ENCODE measurements around the gene AFDN.

Gene AFDN

GRCh38 chr6:167812088-167812487 lies 14.6 kb upstream of the AFDN start:
- no peak for TF ChIP-seq JUND (IDR thresholded peaks at IDR 0.05; ENCODE audit: low read depth)
- no peak for DNase-seq (ENCODE audit: low read depth in 1 of 2, low spot score in 1 of 2)
- in situ Hi-C loops (cut with HindIII; ENCODE audit: low pct_unique_long_range_greater_than_20kb, low sequenced_read_pairs): no loop called here

DNA sequence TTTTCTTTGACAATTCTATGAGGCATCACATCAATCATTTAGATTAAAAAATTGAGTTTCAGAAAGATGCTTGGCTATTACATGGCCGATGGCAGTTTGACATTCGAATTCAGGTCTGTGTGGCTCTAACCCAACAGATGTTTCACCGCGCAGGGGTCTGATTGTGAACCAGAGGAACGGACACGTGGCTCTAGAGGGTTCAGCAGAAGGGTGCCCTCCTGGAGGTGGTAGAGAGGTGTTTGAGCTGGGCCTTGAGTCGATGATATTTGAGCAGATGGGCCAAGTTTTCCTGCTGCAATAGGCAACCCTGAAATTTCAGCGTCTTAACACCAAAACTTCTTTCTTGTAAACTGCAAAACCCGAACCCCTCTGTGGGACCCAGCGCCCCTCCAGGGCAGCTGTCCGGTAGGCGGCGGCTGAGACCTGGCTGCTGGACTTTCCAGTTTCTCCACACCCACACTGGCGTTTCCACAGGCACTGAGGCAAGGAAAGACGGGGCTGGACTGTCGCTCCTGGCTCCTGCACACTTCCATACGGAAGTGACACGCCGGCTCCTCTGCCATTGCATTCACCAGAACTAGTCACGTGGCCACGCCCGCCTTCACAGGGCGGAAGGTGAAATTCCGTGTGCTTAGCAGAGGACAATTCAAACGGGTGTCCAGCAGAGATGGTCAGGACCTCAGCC lies 11.3 kb upstream of the AFDN start:
- TF ChIP-seq JUND (IDR thresholded peaks at IDR 0.05; ENCODE audit: low read depth): no peak

GRCh38 chr6:167817016-167817415 lies 9.7 kb upstream of the AFDN start:
- in situ Hi-C loops (cut with HindIII; ENCODE audit: low pct_unique_long_range_greater_than_20kb, low sequenced_read_pairs): no loop called here
- TF ChIP-seq JUND (IDR thresholded peaks at IDR 0.05; ENCODE audit: low read depth): no peak
- no peak for DNase-seq (ENCODE audit: low read depth in 1 of 2, low spot score in 1 of 2)

More for the DNA sequence above, 11.3 kb upstream of the AFDN start:
- DNase-seq (ENCODE audit: low read depth in 1 of 2, low spot score in 1 of 2): peak; percentile 68 to 86
- in situ Hi-C loops (cut with HindIII; ENCODE audit: low pct_unique_long_range_greater_than_20kb, low sequenced_read_pairs): no loop called here

GRCh38 chr6:167817729-167818128 lies 9.0 kb upstream of the AFDN start:
- no peak for DNase-seq (ENCODE audit: low read depth in 1 of 2, low spot score in 1 of 2)
- TF ChIP-seq JUND (IDR thresholded peaks at IDR 0.05; ENCODE audit: low read depth): no peak
- in situ Hi-C loops (cut with HindIII; ENCODE audit: low pct_unique_long_range_greater_than_20kb, low sequenced_read_pairs): no loop called here

GRCh38 chr6:167819576-167819975 lies 7.1 kb upstream of the AFDN start:
- TF ChIP-seq JUND (IDR thresholded peaks at IDR 0.05; ENCODE audit: low read depth): no peak
- in situ Hi-C loops (cut with HindIII; ENCODE audit: low pct_unique_long_range_greater_than_20kb, low sequenced_read_pairs): no loop called here
- no peak for DNase-seq (ENCODE audit: low read depth in 1 of 2, low spot score in 1 of 2)

GRCh38 chr6:167820681-167821080 lies 6.0 kb upstream of the AFDN start:
- no peak for TF ChIP-seq JUND (IDR thresholded peaks at IDR 0.05; ENCODE audit: low read depth)
- in situ Hi-C loops (cut with HindIII; ENCODE audit: low pct_unique_long_range_greater_than_20kb, low sequenced_read_pairs): no loop called here

DNA sequence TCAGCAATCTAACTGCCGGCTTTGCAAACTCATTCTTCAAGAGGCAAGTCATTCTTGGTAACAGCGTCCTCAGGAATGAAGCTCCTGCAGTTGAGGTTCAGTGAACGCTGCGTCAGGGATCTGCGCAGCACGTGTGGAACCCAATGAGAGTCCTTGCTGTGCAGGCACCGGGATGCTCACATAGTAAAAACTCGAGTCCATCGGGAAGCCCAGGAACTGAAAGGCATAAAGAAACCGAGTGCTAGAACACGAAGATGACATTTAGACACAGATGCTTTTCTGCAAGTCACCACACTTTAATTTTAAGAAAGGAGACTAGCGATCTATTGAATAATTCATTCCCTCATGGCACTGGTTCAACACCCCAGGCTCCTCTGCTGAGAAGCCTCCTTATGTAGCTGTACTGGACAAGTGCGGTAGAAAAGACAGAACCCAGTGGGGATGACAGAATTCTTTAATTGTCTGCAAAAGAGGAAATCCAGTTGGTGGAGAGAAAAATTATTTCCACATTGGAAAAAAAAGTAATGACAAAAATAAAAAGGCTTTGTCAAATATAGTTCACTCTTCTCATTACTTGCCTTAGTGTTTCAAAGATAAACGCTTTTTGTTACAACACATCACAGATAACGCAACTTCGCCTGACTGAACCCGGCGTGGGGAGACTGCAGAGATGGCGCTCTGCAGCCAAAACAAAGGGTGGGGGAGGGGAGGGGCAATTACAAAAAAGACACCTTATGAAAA lies 1.9 kb upstream of the AFDN start:
- no peak for DNase-seq (ENCODE audit: low read depth in 1 of 2, low spot score in 1 of 2)
- in situ Hi-C loops (cut with HindIII; ENCODE audit: low pct_unique_long_range_greater_than_20kb, low sequenced_read_pairs): no loop called here
- no peak for TF ChIP-seq JUND (IDR thresholded peaks at IDR 0.05; ENCODE audit: low read depth)

More at GRCh38 chr6:167820681-167821080, 6.0 kb upstream of the AFDN start:
- no peak for DNase-seq (ENCODE audit: low read depth in 1 of 2, low spot score in 1 of 2)

DNA sequence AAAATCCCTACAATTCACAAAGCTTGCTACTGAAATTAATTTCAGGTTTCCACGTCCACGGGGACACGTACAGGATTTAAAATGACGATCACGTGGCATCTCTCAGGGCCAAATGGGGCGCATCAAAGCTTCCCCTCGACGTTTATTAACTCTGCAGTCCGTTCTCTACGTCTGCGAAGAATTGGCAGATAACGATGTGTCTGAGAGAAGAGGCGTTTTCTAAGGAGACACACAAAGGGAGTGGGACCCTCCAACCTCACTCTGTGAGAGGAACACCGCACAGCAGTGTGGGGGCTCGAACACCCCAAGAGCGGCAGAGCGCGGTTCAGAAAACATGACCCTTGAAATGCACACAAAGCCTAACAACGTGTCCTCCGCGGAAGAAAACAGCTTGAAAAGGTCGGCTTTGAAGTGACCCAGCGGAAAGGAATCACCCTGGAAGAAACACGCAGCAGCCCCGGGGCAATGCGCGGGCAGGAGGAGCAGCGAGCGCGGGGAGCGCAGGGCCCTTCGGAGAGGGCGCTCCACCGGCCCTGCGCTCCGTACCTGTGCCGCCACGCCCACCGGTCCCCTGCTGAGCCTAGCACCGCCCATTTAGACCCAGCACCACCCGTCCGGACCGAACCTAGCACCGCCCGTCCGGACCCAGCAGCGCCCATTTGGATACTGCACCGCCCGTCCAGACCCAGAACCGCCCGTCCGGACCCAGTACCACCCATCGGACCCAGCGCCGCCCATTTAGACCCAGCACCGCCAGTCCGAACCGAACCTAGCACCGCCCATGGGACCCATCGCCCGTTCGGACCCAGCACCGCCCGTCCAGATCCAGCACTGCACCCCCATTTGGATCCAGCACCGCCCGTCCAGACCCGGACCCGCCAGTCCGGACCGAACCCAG lies 1.1 kb upstream of the AFDN start:
- no peak for TF ChIP-seq JUND (IDR thresholded peaks at IDR 0.05; ENCODE audit: low read depth)
- in situ Hi-C loops (cut with HindIII; ENCODE audit: low pct_unique_long_range_greater_than_20kb, low sequenced_read_pairs): no loop called here
- DNase-seq (ENCODE audit: low read depth in 1 of 2, low spot score in 1 of 2): peak; percentile 76 to 91

DNA sequence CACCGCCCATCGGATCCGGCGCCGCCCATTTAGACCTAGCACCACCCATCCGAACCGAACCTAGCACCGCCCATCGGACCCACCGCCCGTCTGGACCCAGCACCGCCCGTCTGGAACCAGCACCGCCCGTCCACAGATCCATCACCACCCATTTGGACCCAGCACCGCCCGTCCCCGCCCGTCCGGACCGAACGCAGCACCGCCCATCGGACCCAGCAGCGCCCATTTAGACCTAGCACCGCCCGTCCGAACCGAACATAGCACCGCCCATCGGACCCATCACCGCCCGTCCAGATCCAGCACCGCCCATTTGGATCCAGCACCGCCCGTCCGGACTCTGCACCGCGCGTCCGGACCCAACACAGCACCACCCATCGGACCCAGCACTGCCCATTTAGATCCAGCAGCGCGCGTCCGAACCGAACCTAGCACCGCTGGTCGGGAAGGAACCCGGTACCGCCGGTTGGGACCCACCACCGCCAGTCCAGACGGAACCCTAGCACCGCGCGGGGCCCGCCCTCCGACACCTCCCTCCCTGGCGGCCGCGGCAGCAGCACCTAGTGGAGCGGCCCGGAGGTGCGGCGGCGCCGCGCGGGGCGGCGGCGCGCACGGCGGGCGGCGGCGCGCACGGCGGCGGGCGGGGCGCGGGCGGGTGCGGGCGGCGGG lies 348 bp upstream of the AFDN start:
- in situ Hi-C loops (cut with HindIII; ENCODE audit: low pct_unique_long_range_greater_than_20kb, low sequenced_read_pairs): no loop called here
- no peak for TF ChIP-seq JUND (IDR thresholded peaks at IDR 0.05; ENCODE audit: low read depth)
- peak; percentile 74 to 78 for DNase-seq (ENCODE audit: low read depth in 1 of 2, low spot score in 1 of 2)

DNA sequence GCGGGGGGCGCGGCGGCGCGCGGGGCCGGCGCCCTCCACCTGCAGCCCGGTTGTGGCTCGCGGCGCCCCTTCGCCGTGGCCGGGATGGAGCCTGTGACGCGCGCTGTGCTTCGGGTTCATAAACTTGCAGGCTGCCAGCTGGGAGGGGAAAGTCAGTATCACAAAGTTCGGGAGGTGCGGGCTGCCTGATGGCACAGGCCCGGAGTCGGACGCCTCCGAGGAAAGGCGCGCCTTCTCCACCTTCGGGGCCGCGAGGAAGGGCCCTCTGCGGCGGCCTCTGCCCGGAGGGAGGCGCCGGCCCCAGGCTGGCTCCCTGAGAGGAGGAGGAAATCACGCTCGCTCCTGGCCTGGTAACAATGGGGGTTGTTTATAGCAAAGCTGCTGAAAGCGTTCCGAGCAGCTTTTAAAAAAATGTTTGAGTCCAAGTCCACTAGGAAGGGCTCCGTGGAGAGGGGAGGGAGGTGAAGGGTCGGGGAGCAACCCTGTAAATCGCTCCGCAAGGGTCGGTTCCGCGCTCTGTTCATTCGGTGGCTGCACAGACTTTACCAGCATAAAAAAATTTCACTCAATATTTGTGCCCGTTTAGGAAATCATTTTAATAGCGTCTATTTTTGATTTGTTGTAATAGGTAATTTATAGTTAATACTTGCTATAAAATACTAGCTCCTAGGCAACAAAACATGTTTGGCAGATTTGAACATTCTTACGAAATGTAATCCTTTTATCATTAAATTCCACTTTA lies 1.0 kb downstream of the AFDN start:
- DNase-seq (ENCODE audit: low read depth in 1 of 2, low spot score in 1 of 2): peak; percentile 46 to 52
- no peak for TF ChIP-seq JUND (IDR thresholded peaks at IDR 0.05; ENCODE audit: low read depth)
- in situ Hi-C loops (cut with HindIII; ENCODE audit: low pct_unique_long_range_greater_than_20kb, low sequenced_read_pairs): no loop called here

- DNase-seq (ENCODE audit: low read depth in 1 of 2, low spot score in 1 of 2): peak in 1 of 2 experiments; percentile 40
- in situ Hi-C loops (cut with HindIII; ENCODE audit: low pct_unique_long_range_greater_than_20kb, low sequenced_read_pairs): no loop called here
- no peak for TF ChIP-seq JUND (IDR thresholded peaks at IDR 0.05; ENCODE audit: low read depth)
Observed at GRCh38 chr6:167828325-167828956, 1.7 kb downstream of the AFDN start.
